Psoas muscle (tissue), 8 donors: ENCODE results near the gene KRTAP26-1. TPM values are rescaled to one million over a fixed set of nuclear protein-coding genes. Genes with fewer than 3 reads are reported as not detected.

Experiments
- ATAC-seq, 4 donors: fragments of 200-7000 bp; cut with Tn5 transposase; one replicate each; pipeline ENCODE4 v1.9.1; 2020; ENCODE audit warnings: moderate library complexity in 3 of 4, mild to moderate bottlenecking in 2 of 4
- DNase-seq, 2 donors: peaks; one replicate each; pipeline ENCODE4 v3.0.0-alpha.2; 2020
- H3K27ac ChIP-seq: fragments of 200-600 bp; one replicate; pipeline ENCODE4 v1.8.0; 2022
- H3K27me3 ChIP-seq, 3 donors: fragments of 200-600 bp in 1 of 3; one replicate each; pipeline versions ENCODE4 v1.6.1 to v1.8.0; 2013 to 2022; ENCODE audit warnings: low read length in 2 of 3, mild to moderate bottlenecking in 2 of 3, moderate library complexity in 1 of 3; ENCODE audit not compliant: insufficient read depth in 3 of 3
- H3K36me3 ChIP-seq, 2 donors: fragments of 200-600 bp in 1 of 2; one replicate each; pipeline versions ENCODE4 v1.6.1 to v1.8.0; 2013 to 2022; ENCODE audit warnings: low read depth in 1 of 2, mild to moderate bottlenecking in 1 of 2, moderate library complexity in 1 of 2; ENCODE audit not compliant: insufficient read depth in 1 of 2
- H3K4me1 ChIP-seq: fragments of 200-600 bp; one replicate; pipeline ENCODE4 v1.8.0; 2022
- H3K4me3 ChIP-seq: fragments of 200-600 bp; one replicate; pipeline ENCODE4 v1.8.0; 2022; ENCODE audit warnings: mild to moderate bottlenecking
- H3K9me3 ChIP-seq: fragments of 200-600 bp; one replicate; pipeline ENCODE4 v1.8.0; 2022
- WGBS, 3 donors: extraction: QIAGEN DNeasy Blood & Tissue Kit; methylation state at CpG; one replicate each; pipeline versions ENCODE4 v1.1.6 to v1.1.7; 2013; 5-methylcytosine and 5-hydroxymethylcytosine counted together
- intact Hi-C, 2 donors: fragments of 100-400 bp; cut with DNase I; formaldehyde crosslinking; loops; one replicate each; pipeline versions ENCODE4 v1.11.0 to v1.14.2; 2022
- long read RNA-seq, 2 donors: library from polyadenylated mRNA; unstranded; transcript quantifications; one replicate each; pipeline ENCODE4 v2.0.0, GENCODE V29; 2021
- polyA plus RNA-seq, 3 donors: library from polyadenylated mRNA; stranded (reverse); fragments of 200-250 nt; gene quantifications; one replicate each; pipeline ENCODE4 v1.2.3, GENCODE V29; 2013
- total RNA-seq, 4 donors: library from RNA; stranded (reverse); fragmentation: NEBNext Ultra II Directional in 2 of 4; extraction: Animal tissue kit (Norgen Biotek cat#: 25700) in 2 of 4; gene quantifications; one replicate each; pipeline versions ENCODE4 v1.2.1 to v1.2.4, GENCODE V29; 2021 to 2023
- TF ChIP-seq, protein P1 (sequence below): fragments of 200-600 bp; IDR thresholded peaks from one replicate; pipeline ENCODE4 v1.8.0; 2022; ENCODE audit warnings: antibody characterized with exemption
- donor health status: healthy with polysubstance abuse.
- donor health status: DM: no; HTN: no; CAD: no; lungs with moderate emphysema.
- donor health status: Bipolar disorder and iron deficiency.
- donor health status: healthy.
- donor health status: DM: yes; HTN: yes; CAD: no.
- donor health status: DM: no; HTN: no; CAD: no.
- donor health status: DM: no; HTN: no; CAD: no.
- donor health status: DM: yes; HTN: yes; CAD: no.

KRTAP26-1 gene
- total RNA-seq (not detected), polyA plus RNA-seq (not detected)
- long read RNA-seq, donor 1 = 0 reads
- long read RNA-seq, donor 2 = 0 reads

DNA sequence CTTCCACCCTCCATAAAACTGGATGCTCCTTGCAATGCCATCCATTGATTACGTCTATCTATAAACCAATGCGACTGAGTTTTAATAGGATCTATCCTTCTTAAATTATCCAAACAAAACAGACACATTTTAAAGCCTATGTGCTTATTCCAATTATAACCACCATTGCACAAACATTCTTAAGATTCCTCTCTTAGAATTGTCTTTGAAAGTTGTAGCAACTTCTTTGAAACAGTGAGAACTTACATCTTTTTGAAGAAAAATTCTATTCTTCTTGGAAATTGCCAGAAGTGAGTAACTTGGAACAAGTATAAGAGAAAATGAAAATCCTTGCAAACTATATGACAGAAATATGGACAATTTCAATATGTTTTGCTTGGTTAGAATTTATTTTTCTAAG is at the start of gene KRTAP26-1:
KRTAP26-1 (minus strand) TSS at position 101 of the 400 bp plus-strand sequence. CDS start 280 bp downstream, outside the sequence.
- Histone ChIP-seq H3K9me3 (no peaks in the 10 kb centered on the region), H3K27ac (no peak within 1 kb of the TSS), H3K36me3 (no peaks in the 10 kb centered on the region), H3K4me3 (no peak within 1 kb of the TSS), H3K27me3 (no peaks in the 10 kb centered on the region), H3K4me1 (no peaks in the 10 kb centered on the region)
- ATAC-seq (no peak), DNase-seq (no peak)
- WGBS, 3 donors = 90 to 92% (median 91%) methylated on average over 2 of the region's 2 CpGs
- TF ChIP-seq, protein P1, sequence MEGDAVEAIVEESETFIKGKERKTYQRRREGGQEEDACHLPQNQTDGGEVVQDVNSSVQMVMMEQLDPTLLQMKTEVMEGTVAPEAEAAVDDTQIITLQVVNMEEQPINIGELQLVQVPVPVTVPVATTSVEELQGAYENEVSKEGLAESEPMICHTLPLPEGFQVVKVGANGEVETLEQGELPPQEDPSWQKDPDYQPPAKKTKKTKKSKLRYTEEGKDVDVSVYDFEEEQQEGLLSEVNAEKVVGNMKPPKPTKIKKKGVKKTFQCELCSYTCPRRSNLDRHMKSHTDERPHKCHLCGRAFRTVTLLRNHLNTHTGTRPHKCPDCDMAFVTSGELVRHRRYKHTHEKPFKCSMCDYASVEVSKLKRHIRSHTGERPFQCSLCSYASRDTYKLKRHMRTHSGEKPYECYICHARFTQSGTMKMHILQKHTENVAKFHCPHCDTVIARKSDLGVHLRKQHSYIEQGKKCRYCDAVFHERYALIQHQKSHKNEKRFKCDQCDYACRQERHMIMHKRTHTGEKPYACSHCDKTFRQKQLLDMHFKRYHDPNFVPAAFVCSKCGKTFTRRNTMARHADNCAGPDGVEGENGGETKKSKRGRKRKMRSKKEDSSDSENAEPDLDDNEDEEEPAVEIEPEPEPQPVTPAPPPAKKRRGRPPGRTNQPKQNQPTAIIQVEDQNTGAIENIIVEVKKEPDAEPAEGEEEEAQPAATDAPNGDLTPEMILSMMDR = no peak
- intact Hi-C loops = no loop called here

DNA sequence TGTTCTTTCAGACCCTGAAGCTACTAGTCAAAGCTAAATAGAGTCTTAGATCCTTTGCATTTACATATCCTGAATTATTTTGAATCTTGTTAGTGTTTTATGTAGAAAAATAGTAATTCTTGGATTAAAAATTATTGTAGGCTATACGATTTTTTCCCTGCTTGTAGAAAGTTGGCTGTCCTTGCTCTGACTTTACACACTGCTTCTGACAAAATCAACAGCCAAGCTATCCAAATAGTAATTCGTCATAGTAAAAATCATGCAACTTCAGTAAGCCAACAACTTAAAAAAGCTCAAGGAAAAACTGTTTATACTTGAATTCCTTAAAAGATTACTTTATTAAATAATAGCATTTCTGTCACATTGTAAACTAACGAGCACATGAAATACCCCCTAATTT is 35.8 kb upstream of the KRTAP26-1 start:
- no peak for ATAC-seq
- Histone ChIP-seq H3K9me3 (no peaks in the 10 kb centered on the region), H3K27ac (no peak overlapping the region), H3K27me3 (no peaks in the 10 kb centered on the region), H3K4me3 (no peak overlapping the region), H3K4me1 (no peaks in the 10 kb centered on the region), H3K36me3 (no peaks in the 10 kb centered on the region)
- WGBS, 3 donors = 57 to 70% (median 66%) methylated on average over 3 of the region's 3 CpGs
- TF ChIP-seq, protein P1 = no peak
- intact Hi-C loops = no loop called here
- DNase-seq = no peak

GRCh38 chr21:30354308-30355005 is 34.3 kb upstream of the KRTAP26-1 start:
- Histone ChIP-seq H3K4me1 (no peaks in the 10 kb centered on the region), H3K27ac (no peak overlapping the region), H3K9me3 (no peaks in the 10 kb centered on the region), H3K36me3 (no peaks in the 10 kb centered on the region), H3K4me3 (no peak overlapping the region), H3K27me3 (no peaks in the 10 kb centered on the region)
- TF ChIP-seq, protein P1 = no peak
- intact Hi-C loops = no loop called here
- DNase-seq (no peak), ATAC-seq (no peak)
- 61 to 74% (median 71%) methylated on average over 1 of the region's 1 CpG for WGBS, 3 donors

GRCh38 chr21:30351534-30351933 is 31.4 kb upstream of the KRTAP26-1 start:
- ATAC-seq = no peak
- no peaks in the 10 kb centered on the region for H3K36me3 ChIP-seq
- intact Hi-C loops = no loop called here
- WGBS, 3 donors = 92 to 96% (median 94%) methylated on average over 1 of the region's 1 CpG
- H3K27ac ChIP-seq = no peak overlapping the region
- TF ChIP-seq, protein P1 = no peak
- no peaks in the 10 kb centered on the region for H3K9me3 ChIP-seq
- no peaks in the 10 kb centered on the region for H3K27me3 ChIP-seq
- no peak overlapping the region for H3K4me3 ChIP-seq
- H3K4me1 ChIP-seq = no peaks in the 10 kb centered on the region
- DNase-seq = no peak
